GM18511 (cell line): ENCODE results near the gene SRPK2.
"Not testable (repeated sequence)": the region's sequence is repeated elsewhere in the genome, so short reads cannot be mapped to it uniquely, and the experiment has no call there.

Experiments used
- ATAC-seq: cut with Tn5 transposase; IDR thresholded peaks from one replicate; pipeline ENCODE4 v1.9.1; 2021; ENCODE audit warnings: mild to moderate bottlenecking, moderate library complexity; ENCODE audit not compliant: unreplicated experiment

Gene SRPK2

DNA sequence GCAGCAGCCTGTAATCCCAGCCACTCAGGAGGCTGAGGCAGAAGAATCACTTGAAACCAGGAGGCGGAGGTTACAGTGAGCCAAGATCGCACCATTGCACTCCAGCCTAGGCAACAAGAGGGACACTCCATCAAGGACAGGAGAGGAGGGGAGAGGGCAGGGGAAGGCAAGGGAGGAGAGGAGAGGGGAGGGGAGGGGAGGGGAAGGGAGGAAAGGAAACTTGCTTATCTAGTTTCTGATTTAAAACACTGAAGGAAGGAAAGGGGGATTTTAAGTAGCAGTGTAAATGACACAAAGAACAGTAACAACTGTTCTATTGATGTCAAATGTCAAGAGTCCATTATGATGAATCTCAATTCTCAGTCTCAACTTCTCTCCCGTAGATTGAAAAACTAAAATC lies 43.7 kb downstream of the SRPK2 start:
- no peak for ATAC-seq

DNA sequence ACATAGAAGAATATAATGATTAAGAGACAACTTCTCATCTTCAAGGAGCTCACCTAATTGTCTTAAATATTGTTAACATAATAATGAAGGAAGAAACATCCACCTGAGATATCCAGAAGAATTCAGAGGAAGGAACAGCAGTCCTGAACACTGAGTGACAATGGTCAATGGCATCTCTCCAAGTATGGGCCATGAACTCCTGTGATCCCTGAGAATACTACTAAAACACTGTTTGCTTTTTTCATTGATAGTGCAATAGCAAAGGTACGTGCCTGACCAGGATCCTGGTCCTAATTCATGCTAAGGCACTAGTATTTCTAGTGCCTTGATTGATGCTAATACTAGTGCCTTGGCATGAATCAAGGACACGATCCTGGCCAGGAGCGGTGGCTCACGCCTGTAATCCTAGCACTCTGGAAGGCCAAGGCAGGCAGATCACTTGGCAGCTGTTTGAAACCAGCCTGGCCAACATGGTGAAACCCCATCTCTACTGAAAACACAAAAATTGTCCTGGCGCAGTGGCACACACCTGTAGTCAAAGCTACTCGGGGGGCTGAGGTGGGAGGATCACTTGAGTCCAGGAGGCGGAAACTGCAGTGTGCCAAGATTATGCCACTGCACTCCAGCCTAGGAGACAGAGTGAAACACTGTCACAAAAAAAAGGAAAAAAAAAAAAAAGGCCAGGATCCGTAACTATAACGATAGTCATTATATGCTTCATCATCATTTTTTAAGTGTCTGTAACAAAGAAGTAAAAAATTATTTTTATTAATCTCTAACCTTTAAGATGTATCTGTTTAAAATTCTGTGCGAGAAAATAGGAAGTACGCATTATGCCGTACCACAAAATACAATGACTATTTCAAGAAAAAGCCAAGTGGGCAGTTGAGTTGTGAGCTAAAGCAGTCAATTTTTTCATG lies 49.1 kb downstream of the SRPK2 start:
- no peak for ATAC-seq

DNA sequence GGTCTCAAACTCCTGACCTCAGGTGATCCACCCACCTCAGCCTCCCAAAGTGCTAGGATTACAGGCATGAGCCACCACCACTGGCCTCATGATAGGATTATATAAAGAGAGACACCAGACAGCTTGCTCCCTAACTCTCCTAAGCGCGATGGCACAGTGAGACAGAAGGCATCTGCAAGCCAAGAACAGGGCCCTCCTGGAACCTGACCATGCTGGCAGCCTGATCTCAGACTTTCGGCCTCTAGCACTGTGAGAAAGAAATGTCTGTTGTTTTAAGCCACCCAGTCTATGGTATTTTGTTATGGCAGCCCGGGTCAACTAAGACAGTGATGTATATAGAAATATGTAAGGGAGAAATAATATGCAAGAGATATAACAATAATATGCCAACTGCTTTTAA lies 51.2 kb downstream of the SRPK2 start:
- no peak for ATAC-seq

DNA sequence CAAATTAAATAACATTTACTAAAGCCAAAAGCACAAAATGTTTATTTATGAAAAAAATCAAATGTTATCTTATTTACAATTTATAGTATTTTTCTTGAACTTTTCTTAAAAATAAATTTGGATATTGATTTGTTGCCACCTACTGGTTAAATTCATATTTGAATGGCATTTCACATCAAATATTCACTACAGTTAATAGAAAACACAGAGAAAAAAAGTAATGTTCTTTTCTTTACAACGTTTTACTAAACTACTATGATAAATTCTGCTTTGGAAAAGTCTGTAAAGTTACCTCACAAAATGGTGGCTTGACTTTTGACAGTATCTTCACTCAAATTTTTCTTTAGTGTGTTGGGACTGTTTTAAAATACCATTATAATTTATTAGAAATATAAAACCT lies 52.7 kb downstream of the SRPK2 start:
- no peak for ATAC-seq

DNA sequence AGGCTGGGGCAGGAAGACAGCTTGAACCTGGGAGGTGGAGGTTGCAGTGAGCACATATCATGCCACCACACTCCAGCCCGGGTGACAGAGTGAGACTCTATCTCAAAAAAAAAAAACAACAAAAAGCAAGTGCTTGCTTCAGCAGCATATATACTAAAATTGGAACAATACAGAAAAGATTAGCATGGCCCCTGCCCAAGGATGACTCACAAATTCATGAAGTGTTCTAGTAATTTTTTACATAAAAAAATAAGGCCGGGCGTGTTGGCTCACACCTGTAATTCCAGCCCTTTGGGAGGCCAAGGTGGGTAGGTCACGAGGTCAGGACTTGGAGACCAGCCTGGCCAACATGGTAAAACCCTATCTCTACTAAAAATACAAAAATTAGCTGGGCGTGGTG lies 56.1 kb downstream of the SRPK2 start:
- ATAC-seq, result not testable (repeated sequence)

DNA sequence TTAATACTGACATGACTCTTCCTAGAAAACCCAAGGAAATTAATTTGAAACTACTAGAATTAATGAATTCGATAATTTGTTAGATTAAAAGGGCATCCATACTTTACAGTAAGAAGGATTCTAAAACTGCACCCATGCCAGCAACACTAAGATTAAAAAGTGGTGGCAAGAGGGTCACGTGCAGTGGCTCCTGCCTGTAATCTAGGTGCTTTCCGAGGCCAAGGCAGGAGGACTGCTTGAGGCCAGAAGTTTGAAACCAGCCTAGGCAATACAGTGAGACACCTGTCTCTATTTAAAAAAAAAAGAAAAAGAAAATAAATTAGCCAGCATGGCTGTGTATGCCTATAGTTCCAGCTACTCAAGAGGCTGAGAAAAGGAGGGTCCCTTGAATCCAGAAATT lies 58.2 kb downstream of the SRPK2 start:
- no peak for ATAC-seq

DNA sequence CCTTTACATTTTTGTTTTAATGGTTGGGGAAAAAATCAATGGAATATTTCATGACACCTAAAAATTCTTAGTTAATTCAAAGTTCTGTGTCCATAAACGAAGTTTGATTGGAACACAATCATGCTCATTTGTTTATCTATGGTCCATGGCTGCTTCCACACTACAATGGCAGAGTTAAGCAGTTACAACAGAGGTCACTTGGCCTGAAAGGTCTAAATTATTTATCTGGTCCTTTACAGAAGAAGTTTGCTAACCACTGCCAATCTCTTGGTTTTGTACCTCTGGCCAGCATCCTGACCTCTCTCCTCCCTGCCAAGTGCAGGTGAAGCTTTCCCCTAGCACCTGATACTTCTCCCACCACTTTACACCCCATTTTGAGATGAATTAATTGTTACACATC lies 61.5 kb downstream of the SRPK2 start:
- ATAC-seq, result no peak

DNA sequence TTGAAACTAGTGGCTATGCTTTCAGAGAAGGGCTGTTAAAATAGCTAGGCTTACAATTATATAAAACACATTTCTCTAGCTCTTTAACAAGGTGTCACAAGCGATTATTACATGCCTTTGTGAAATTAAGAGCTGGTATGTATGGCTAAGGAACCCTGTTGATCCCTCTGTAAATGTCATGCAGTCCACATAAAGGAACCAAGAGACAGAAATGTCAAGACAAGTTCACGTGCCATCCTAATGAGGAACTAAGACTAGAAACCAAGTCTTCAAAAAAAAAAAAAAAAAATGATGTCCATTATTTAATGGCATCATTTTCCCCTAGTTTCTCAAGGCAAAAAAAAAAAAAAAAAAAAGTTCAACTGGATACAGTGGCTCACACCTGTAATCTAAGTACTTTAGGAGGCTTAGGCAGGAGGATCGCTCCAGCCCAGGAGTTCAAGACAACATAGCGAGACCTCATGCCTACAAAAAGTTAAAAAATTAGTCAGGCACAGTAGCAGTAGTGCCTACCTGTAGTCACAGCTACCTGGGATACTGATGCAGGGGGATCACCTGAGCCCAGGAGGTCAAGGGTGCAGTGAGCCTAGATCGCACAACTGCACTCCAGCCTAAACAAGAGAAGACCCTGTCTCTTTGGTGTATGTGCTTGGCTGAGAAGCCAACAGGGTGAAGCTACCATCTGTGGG lies 63.4 kb downstream of the SRPK2 start:
- peak; percentile 82 for ATAC-seq

DNA sequence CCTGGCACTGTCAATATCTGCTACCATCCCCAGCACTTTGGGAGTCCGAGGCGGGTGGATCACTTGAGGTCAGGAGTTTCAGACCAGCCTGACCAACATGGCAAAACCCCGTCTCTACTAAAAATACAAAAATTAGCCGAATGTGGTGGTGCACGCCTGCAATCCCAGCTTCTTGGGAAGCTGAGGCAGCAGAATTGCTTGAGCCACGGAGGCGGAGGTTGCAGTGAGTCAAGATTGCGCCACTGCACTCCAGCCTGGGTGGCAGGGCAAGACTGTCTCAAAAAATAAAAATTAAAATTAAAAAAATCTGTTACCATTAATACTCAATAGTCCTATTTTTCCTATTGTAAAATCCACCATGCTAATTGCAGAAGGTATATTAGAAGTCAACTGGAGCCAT lies 64.1 kb downstream of the SRPK2 start:
- ATAC-seq, result not testable (repeated sequence)

DNA sequence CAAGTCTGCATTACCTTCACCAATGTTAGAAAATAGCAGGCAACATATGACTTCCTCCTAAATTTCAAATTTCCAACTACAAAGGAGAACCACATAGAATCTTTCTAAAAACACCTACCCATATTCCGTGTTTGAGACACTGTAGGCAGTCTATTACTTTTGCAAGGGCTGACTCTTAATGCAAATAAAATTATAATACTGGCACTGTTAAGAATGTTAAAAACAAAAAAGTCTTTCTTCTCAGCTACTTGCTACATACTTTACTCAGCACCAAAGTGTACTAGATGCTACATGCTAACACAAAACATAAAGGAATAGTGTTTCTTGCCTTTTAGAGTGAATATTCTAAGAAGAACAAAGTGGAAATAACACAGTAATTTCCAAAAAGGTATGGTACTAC lies 65.4 kb downstream of the SRPK2 start:
- no peak for ATAC-seq

DNA sequence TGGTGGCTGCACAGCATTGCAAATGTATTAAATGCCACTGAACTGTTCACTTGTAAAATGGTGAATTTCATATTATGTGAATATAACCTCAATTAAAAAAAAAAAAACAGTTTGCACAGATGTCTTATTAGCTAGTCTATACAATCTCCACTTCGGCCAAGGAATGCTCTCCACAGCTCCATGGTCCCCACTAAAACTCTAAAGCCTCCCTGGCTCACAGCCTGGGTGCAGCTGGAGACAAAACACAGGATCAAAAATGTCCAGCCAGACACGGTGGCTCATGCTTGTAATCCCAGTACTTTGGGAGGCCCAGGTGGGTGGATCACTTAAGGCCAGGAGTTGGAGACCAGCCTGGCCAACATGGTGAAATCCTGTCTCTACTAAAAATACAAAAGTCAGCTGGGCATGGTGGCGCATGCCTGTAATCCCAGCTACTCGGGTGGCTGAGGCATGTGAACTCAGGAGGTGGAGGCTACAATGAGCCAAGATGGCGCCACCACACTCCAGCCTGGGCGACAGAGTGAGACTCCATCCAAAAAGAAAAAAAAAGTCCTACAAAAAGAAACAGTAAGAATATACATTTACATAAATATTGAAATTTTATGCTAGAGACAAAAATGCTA lies 66.0 kb downstream of the SRPK2 start:
- ATAC-seq, result no peak

DNA sequence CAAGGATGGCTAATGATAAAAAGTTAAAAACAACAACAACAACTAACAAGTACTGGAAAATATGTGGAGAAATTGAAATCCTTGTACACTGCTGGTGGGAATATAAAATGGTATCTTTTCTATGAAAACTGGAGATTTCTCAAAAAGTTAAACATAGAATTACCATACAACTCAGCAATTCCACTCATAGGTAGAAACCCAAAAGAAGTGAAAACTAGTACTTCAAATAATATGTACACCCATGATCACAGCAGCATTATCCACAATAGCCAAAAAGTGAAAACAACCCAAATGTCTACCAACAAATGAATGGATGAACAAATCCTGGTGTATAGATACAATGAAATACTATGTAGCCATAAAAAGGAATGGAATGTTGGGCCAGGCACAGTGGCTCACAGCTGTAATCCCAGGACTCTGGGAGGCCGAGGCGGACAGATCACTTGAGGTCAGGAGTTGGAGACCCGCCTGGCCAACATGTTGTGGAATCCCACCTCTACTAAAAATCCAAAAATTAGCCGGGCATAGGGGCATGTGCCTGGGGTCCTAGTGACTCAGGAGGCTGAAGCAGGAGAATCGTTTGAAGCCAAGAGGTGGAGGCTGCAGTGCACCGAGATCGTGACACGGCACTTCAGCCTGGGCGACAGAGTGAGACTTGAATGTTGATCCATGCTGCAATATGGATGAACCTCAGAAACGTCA lies 66.8 kb downstream of the SRPK2 start:
- no peak for ATAC-seq

DNA sequence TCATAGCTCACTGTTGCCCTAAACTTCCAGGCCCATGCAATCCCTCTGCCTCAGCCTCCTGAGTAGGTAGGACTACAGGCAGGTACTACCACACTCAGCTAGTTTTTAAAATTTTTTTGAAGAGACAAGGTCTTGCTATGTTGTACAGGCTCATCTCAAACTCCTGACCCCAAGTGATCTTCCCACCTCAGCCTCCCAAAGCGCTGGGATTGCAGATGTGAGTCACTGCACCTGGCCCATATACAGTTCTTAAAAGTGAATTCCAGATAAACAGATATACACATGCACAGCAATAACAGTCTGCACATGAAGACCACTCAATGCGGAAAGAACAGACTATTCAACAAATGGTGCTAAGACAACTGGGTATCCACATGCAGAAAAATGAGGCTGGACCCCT lies 67.8 kb downstream of the SRPK2 start:
- no peak for ATAC-seq

DNA sequence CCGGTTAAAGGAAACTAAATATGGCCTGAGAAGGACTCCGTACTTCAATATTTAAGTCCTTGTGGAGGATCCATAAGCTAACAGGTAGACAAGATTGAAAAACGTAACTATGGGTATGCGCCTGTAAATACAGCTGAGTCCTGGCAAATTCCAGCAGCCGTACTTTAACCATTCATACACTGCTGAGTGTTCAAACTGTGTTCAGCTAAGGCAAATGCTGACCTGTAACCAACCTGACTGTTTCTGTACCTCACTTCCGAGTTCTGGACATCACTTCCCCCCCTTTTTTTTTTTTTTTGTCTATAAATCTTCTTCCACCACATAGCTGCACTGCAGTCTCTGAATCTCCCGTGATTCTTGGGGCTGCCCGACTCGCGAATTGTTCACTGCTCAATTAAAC lies 69.1 kb downstream of the SRPK2 start:
- no peak for ATAC-seq

DNA sequence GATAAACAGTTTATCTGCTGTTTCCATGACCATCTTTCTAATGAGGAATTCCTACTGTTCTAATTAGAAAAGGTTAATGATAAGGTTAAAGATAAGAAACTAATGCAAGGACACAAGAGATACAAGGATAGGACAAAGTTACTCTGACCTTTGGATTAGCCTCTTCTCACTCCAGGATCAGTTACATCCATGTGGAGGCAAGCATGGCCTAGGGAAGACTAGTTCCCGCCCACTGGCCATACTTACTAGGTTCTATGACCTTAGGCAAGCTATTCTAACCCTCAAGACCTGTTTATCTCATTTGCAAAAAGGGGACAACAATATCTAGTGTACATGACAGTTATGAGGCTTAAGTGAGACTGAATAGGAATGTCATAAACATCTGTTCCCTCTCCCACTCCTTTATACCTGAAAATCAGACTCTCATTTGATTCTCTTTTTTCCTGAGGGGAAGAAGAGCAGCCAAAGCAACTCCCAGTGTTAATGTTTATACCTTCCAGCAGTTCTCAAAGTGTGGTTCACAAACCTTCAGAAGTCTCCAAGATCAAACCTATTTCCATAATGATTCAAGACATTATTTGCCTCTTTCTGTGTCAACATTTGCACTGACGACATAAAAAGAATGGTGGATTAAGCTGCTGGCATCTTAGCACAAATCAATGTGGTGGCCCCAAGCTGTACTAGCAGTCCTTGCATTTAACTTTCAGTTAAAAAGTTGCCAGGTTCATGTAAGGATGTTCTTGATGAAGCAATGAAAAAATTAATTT lies 72.0 kb downstream of the SRPK2 start:
- ATAC-seq, result no peak

DNA sequence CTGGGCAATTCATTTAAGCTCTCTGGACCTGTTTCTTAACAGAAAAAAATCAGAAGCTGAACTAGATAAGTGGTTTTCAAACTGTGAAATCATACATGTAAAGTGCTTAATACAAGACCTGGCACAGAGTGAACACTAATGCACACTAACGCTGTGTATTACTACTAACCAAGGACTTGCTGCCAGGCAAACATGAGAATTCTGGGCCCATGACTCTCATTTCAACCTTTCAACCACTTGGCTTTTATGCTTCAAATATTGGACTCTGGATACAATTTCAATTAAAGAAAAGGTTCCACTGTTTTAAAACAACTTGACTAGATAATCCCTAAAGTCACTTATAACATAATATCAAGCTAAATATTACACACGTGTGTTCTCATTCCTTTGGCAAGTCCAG lies 73.4 kb downstream of the SRPK2 start:
- ATAC-seq, result no peak

DNA sequence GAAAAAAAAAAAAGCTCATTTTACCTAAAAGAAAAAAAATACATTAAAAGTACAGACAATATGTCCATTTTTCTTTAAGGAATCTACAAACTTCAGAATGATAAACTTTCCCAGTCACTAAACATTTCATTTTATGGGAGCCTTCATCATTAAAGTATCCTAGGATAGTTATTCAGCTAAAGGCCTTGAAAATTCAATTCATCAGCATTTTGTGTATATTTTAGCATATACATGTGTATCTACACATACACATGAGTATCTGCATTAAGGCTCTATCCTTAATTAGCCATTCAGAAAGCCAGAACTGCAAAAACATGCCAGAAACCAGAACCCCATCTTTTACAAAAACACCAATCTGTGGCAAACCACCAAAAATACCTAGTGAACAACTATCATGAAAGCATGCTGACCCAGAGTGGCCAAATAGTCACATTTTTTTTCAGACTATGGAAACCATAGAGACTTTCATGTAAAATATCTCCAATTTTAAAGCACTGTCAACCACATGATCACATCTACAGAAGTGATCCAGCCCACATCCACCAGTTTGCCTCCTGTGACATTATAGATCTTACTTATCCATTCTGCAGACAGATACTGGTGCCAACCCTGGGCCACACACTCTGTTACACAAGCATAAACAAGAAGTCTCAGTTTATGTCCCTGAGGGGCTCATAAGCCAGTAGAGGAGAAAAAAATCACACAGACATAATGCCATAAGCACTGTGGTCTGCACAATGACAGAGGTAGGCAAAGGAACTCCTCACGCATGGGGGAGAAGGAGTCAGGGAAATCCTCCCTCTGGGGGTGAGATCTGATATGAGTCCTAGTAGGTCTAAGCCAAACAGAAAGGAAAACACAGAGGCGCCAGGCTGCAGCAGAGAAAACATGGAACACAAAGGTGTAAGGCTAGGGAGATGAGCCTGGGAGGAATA lies 79.2 kb downstream of the SRPK2 start:
- peak; percentile 54 for ATAC-seq

DNA sequence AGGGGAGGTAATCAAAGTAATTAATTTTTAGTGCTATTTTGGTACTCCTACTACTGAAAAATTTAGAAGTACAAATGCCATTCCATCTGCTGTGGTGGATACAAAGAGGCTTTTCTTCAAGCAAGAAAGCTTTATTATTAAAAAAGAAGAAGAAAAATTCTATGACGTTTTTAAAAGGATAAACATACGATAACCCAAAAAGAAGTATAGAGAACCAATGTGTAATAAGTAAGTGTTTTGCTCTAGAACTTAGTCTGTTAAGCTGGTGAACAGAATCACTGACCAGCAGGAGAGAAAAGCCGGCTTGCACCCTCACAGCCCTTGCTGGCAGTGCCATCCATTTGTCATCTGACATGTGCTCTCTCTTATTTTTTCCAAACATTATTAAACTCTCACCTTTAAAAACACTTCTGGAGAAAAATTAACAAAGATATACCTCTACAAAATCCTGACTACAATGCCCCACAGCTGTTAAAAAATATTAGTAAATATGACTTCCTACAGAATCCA lies 81.5 kb downstream of the SRPK2 start:
- ATAC-seq, result no peak

DNA sequence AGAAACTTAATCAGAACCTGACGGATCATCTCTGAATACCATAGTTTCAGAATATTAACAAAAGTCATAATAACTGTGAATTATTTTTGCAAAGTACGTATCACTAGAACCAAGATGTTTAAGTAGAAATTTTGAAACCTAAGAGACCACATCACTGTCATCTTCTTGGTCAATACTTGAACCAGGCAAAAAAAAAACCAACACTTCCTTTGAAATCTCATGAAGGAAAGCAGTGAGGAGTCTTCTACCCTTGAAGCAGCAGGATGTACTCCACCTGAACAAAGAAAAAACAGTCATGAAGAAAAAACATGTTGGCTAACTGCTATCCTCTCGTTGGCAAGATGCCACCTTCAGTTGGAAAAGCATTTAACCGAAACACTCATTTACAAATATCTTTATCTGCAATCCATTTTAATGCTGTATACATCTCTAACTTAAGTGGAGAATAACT lies 82.4 kb downstream of the SRPK2 start:
- ATAC-seq, result no peak
